Midbrain (tissue), 1 donor: ENCODE measurements around the gene AUH.
"Not testable (repeated sequence)": the region's sequence is repeated elsewhere in the genome, so short reads cannot be mapped to it uniquely, and the experiment has no call there.

Experiments
- DNase-seq: peaks from one replicate; lab custom pipeline; 2025; lab: John Stamatoyannopoulos, UW

Gene AUH

DNA sequence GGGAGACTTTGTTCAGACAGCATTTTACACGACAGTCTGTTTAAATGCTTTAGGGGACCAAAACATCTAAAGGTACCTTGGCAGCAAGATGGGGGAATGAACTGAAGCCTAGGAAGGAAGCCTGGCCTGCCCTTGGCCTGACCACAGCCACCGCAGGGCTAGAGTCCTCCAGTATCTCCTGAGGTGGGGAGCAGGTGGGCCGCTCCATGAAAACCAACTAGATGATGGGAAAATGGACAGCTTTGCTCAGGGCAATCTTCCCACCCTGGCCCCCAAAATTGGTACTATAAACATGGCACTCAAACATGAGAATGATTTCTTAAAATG lies 153.3 kb downstream of the AUH start:
- no peak for DNase-seq

DNA sequence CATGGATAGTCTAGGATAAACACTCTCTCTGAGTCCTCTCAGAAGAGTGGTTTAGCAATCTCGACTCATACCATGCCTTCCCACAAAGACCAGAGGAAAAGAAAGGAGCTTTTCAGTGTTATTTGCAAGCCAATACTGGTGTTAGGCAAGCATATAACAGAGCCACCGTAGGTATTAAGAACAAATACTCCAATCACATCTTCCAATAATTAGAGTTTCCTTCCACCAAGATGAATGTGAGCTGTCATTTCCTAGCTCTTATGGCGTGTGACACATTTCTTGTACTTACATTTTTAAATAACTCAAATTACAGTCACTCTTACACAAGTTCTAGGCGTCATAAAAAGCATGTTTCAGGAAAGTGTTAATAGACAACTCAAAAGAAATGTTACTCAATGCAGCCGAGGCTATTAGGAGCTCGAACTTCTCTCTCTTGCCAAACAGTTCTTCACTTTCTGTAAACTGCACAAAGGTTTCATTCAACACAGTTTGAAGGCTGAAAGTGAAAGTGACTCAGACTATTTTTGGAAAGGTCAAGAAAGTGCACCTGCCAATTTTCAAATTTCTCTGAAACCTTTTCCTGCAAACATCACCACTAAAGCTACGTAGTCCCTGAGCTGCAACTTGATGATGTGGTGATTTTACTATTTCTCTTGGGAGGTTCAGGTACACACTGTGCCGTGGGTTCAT lies 153.8 kb downstream of the AUH start:
- DNase-seq = peak; percentile 36

DNA sequence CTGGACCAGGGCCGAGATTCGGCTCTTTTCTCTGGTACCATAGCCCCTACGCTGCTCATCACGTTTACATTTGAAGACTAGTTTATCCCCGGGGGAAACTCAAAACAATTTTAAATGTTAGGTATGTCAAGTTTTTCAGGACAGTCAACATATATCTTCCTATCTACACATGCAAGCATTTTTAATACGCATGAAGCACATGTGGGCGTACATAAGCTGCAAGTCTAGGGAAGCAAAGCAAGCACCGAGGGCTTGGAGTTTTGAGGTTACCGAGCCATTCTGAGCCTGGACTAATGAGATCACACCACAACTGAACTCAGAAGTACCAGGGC lies 154.4 kb downstream of the AUH start:
- DNase-seq = no peak

DNA sequence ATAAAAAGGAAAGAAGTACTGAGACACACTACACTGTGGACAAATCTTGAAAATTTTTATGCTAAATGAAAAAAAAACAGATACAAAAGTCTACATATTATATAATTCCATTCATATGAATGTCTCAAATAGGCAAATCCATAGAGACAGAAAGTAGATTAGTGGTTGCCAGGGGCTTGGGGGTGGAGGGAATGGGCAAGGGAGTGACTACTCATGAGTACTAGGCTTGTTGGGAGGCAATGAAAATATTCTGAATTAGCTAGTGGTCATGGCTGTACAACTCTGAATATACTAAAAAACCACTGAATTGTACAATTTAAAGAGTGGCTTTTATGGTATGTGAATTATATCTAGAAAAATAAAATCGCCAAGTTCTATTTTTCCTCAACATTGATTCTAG lies 154.9 kb downstream of the AUH start:
- no peak for DNase-seq

DNA sequence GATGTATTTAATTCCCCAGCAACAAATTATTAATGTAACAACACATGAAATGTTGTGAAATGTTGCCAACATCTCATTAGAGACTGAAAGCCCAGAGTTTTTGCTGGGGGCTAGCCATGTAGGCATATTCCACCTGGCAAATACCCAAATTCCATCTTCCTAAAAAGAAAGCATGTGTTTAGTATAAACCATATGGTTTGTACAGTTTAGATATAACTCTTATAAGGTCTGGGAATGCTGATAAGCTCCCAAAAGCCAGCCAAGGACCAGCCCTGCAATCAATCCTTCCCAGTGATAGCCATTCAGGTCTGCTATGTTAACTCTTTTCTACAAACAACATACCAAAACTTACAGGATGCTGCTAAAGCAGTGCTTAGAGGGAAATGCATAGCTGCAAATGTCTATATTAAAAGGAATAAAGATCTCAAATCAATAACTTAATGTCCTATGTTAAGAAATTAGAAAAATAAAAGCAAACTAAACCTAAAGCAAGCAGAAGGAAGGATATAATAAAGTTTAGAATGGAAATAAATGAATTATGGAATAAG lies 158.9 kb downstream of the AUH start:
- no peak for DNase-seq

DNA sequence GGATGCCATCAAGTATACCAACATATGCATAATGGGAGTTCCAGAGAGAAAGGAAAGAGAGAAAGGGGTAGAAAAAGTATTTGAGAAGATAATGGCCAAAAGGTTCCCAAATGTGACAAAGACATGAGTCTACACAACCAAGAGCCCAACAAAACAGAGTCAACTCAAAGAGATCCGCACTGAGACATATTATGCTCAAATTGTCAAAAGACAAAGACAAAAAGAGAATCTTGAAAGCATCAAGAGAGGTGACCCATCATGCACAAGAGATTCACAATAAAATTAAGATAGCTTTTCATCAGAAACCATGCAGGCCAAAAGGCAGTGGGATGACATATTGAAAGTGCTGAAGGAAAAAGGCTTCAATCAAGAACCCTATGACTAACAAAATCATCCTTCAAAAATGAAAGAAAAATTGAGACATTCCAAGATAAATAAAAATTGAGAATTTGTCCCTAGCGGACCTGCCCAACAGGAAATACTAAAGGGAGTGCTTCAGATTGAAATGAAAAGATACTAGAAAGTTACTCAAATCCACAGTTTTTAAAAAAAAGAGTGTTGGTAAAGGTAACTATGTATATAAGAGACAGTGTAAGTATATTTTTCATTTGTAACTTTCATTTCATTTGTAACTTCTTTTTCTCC lies 160.9 kb downstream of the AUH start:
- no peak for DNase-seq

DNA sequence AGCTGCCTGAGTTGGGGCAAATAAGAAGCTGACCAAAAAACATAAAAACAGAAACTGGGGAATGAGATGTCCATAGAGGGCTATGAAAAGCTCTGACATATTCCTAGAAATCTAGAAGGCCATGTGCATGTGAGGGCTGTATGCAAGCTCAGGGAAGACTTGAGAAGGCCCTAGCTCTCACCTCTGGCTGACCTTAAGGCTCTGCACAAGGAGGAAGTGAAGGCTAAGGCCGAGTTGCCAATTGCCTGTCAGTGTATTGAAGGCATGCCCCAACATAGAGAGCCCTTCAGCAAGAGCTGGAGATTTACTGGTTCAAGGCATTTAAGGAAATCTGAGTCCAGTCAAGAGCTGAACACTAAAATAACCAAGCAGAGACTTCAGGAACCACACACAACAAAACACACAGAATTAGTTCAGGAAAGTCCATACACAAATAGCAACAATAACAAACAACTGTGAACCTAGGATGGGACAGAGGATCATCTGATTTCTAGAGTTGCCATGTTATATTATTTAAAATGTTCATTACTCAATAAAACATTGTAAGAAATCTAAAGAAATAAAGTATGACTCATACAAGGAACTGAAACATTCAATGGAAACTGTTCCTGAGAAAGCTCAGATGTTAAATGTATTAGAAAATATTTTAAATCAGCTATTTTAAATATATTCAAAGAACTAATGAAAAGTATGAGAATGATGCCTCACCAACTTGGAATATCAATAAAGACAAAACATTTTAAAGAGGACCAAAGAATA lies 161.8 kb downstream of the AUH start:
- no peak for DNase-seq

DNA sequence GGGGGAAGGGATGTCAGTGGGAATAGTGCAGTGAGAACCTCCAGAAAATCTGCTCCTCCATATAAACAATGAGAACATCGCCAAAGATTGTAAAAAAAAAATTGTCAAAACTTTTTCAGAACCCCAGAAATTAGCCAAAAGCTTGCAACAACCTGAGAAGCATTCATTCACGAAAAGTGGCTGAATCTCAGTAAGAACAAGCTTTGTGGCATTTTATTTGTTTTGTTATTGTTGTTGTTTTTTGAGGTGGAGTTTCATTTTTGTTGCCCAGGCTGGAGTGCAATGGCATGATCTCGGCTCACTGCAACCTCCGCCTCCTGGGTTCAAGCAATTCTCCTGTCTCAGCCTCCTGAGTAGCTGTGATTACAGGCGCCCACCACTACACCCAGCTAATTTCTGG lies 162.8 kb downstream of the AUH start:
- DNase-seq = not testable (repeated sequence)

DNA sequence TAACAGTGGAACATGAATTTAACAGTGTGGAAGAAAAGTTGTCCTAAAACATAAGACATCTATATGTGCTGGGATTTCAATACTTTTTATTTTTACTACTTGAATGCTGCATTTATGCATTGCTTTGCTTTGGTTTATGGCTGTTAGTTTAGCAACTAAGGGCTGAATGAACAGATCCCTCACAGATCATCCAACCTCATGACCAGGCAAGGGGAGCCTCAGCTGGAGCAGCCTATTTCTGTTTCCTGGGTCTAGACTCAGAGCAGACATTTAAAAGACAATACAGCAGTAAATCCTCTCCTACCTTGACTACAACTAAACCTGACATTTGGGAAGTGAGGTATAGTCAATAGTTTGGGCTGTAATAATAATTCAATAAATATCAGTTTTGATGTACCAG lies 163.3 kb downstream of the AUH start:
- DNase-seq = no peak

DNA sequence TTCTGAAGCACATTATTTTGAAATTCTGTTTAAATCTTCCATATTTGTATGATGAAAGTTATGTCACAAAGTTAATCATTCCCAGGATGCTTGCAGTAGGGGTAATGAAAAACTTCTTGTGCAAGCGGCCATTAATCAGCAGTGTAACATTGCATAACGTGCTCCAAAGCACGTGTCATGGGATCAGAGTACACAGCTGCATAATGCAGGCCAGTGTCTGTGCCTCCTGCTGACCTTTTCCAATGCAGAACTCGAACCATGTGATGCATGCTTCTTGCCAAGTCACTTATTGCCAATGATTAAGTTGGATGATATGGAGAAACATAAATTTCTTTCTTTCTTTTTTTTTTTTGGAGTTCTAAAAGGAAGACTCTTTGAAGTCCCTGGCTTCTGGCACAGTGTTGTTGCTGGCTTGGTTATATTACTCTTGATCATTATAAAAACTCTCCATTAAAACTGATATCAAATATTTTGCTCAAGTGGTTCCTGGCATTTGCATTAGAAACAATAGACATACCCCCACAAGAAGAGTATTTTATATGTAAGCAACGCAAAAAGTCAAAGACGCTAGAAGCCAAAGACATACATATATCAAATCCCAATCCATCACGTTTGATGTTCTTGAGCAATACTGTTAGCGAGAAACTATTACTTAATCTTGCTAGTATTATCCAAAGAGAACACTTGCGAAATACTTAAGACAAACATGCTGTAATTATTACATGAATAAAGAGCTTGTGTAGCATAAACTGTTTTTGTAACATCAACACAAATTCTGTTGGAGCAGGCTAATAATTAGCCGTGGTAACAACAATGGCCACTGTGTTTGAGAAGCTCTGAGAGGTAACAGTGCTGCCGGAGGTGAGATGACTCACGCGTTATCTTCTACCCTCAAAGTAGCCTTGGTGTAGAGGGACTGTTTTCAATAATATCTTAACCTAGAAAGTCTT lies 164.2 kb downstream of the AUH start:
- peak; percentile 48 for DNase-seq

DNA sequence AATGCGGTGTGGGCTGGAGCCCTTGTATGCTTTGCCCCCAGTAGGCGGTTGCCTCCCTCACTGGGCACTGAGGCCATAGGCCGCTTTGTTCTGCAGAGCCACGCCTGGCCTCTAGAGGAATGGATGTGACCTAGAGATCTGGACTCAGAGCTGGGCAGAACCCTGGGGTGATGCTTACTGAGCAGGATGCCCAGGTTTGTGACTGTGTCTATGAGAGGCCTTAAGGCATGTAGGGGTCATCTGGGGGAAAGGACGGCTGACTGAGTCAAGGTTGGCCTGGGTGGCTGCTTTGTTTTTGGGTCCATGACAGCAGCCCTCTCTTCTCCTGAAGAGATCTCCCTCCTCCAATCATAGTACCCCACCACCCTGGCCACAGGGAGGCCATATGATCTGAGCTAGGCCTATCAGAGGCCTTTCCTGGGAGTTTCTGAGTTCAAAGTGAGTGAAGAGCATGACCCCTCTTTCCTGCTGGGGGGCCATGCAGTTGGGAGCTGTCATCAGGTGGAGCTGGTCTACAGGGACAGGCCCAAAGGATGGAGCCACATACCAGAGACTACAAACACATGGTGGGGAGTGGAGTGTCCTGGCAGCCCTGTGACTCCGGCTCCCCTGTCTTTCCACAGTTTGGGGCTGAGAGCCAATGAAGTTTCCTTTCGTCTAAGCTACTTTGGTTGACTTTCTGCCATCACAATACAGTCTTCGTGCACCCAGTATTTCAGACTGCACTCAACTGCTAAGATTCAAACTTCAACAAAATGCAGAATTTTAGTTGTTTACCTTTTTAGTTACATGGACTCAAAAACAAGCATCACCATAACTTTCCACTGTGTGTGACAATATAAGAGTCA lies 165.4 kb downstream of the AUH start:
- no peak for DNase-seq

DNA sequence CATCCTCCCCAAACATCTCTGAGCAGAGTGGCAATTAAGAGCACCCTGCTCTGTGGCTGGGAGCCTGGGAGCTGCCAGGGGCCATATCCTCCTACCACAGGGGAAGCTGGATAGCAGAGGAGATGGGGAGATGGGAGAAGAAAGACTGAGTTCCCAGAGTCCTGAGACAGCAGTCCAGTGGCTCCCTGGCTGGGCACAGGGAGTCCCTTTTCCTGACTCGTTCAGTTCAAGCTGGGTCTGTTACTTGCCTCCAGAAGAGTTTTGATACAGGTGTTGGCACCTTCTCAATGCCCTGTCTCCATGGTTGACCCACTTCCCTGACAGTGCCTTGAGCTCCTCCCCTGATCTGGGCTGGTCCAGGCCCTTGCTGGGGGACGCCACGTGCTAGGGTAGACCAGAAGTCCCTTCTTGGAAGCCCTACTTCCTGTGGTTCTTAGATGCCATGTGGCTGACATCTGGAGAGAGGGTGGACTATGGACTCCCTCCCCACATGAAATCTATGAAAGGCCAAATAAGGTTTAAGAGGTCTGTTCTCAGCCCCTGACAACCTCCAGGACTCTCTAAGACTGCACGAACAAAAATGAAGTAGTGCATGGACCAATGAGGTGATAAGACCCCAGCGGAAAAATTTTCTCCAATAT lies 166.2 kb downstream of the AUH start:
- DNase-seq = no peak

DNA sequence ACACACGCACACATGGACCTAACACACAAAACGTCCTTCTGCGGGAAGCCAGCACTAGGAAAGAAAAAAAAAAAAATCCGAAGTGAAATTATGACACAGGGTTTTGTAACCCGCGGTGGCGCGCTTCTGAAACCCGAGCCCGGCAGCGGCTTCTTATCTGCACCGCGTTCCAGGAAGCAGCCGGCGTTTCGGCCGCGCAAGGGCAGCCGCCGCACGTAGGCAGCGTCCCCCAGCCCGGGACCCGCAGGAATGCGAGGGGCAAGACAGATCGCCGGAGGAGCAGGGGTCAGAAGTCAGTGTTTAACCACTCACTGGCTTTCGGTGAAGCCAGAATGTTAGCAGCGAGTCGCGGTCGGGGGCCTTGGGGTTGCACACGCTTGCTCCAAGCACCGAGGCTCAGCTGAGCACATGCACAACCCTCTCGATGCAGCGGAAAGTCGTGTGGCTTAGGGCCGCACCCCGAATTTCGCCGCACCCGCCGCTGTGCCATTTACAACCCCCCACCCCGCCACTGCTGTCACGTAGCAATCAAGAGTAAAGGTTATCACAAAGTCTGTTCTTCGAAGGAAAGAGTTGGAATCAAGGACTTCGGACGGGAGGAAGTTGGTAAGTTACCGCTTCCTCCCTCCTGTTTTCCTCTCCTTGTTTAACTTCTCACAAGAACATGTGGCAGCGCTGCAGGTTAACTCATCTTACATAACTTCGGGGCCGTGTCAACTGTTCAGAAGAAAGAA lies 167.9 kb downstream of the AUH start:
- peak; percentile 53 for DNase-seq

DNA sequence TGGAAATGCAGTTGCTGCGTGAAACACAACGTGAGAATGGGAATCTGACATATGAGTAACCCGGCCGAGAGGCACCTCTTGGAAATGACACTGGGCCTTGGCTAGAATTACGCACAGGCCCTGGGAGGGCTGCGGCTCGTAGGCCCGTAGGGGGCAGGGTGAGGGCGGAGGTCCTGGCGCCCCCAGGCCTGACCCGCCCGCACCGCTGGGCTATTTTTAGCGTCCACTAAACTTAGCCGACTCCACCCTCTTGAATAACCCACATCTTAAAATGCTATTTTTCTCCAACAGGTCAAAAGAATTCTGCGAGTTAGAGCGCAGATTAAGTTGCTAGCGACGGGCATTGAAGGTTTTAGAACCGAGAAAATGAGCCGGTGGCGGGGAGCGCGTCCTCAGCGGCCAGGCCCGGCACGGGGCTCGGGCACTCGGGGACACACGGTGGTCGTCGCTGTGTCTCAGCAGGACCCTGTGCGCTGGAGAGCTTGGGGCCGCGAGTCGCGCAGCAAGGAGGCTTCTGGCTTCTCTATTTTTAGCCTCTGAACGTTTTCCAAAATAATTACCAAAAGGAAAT lies 168.5 kb downstream of the AUH start:
- peak; percentile 33 for DNase-seq

DNA sequence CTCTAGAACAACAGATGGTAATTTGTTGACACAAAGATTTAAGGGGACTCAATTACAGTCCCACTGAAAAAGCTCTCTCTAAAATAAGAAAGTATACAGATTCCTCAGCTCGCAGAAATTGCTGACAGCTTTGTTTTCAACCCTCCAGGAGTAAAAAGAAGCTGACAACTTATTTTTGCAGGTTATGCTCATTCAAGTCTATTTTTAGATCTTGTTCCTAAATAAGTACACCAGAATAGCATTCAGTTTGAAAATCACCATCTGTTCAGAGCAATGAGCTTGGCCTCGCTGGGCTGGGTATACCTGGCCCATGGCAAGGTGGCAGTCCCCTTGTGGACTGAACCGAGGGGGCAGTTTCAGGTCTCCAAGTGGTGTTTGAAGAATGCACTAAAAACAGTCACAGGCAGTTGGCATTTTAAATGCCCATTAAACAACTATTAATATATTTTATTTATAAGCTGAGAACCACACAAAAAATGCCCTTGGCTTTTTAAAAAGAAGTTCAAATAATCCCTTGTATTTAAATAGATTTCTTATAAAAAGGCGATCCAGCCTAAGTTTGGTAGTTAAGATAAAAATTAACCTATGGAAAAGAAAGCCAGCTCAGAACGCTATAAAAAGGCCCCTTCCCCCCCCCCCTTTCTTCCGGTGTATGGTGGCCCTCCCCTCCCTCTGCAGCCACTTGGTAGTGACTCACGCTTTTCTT lies 169.2 kb downstream of the AUH start:
- no peak for DNase-seq

DNA sequence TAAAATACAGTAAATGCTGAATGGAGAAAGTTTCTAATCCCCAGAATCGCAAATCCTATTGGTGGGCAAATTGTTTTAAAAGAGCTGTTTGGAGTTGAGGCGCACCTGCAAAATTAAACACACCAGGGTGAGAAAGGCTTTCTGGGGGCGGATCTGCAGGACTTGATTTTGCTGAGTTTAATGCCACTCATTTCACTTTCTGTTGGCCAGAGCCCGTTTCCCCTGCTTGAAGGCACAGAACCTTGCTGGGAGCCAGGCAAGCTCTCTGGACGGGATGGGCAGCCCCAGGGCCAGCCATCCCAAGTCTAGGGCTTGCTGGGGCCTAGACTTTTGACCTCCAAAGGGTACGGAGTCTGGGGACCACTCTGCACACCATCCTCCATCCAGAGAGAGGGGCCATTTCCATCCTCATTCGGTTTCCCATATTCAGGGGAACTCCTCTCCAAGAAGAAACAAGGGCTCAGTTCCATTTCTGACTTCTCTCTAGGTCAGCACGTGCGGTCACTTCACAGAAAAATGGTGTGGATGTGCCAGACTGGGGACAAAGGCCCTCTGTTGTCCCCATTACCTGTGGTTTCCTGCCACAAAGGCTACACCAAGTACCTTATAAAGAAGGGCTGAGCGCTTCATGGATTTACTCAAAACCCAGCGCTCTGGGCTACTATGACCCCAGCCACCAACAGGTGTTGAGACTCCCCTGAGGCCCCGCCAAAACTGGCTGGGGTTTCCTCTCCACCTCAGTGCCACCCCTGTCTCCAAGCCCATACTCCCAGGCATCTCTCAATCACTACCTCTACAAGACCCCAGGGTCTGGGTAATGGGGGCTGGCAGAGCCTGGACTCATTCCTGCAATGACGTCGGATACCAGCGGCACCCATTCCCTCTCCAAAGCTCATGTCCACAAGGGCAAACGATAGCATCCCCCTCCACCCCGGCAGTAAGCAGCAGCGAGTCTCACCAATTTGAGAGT lies 170.0 kb downstream of the AUH start:
- DNase-seq = no peak

DNA sequence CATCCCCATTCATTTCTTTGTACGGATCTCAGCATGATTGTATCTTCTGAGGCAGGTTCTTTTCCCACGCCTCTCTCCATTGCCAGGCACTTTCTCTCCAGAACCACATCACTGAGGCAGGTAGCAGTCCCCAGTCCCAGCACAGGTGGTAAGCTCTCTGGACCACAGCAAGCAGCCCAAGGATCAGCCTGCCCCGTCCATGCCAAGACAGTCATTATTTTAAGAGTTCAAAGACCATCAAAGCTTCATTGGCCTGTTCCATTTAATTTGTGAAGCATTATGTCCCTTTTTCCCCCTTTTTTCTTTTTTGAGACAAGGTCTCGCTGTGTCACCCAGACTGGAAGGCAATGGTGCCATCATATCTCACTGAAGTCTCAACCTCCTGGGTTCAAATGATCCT lies 171.7 kb downstream of the AUH start:
- DNase-seq = no peak
